Measurements from ENCODE around the gene TAL2. TPM values are rescaled to one million over a fixed set of nuclear protein-coding genes. Genes with fewer than 3 reads are reported as not detected.

TAL2 gene
- total RNA-seq, 2 experiments from 2014 or later, result not detected

GRCh38 chr9:105632807-105633206 lies 29.4 kb upstream of the TAL2 start:
- no peak overlapping the region for H3K27ac ChIP-seq (ENCODE audit: low read depth, low read length, poor library complexity, severe bottlenecking)
- POLR2A ChIA-PET, result no interaction called here
- H2AFZ ChIP-seq (ENCODE audit: low read length), result no peak overlapping the region
- TF ChIP-seq CTCF (conservative IDR thresholded peaks at IDR 0.05; ENCODE audit: low read length) (no peak), EZH2phosphoT487 (IDR thresholded peaks at IDR 0.05; ENCODE audit: borderline replicate concordance, low read depth, low read length) (no peak)
- H3K4me1 ChIP-seq (ENCODE audit: insufficient read depth, low read length, poor library complexity, severe bottlenecking), result no peaks in the 10 kb centered on the region
- no peaks in the 10 kb centered on the region for H3K36me3 ChIP-seq (ENCODE audit: insufficient read depth, low read length)
- BruUV-seq (replicated peaks), result no TSS peak
- CTCF ChIA-PET (ENCODE audit: unreplicated experiment), result no interaction called here
- H3K4me3 ChIP-seq (ENCODE audit: low read depth, low read length, poor library complexity, severe bottlenecking), result no peak overlapping the region
- no peaks in the 10 kb centered on the region for H4K20me1 ChIP-seq (ENCODE audit: insufficient read depth, low read length)
- intact Hi-C loops (cut with micrococcal nuclease; ENCODE audit: unreplicated experiment), result no loop called here
- no peaks in the 10 kb centered on the region for H3K79me2 ChIP-seq (ENCODE audit: insufficient read depth, low read depth, low read length)
- H3K9me2 ChIP-seq (ENCODE audit: insufficient read depth, low read length), result no peaks in the 10 kb centered on the region
- H3K9me3 ChIP-seq (ENCODE audit: low read length), result no peaks in the 10 kb centered on the region
- DNase-seq (ENCODE audit: low spot score), result no peak
- H3K4me2 ChIP-seq (ENCODE audit: low read length), result no peak overlapping the region

- Histone ChIP-seq H3K4me1 (ENCODE audit: insufficient read depth, low read length, poor library complexity, severe bottlenecking) (no peaks in the 10 kb centered on the region), H3K79me2 (ENCODE audit: insufficient read depth, low read depth, low read length) (no peaks in the 10 kb centered on the region), H3K36me3 (ENCODE audit: insufficient read depth, low read length) (no peaks in the 10 kb centered on the region), H2AFZ (ENCODE audit: low read length) (no peak overlapping the region), H3K4me2 (ENCODE audit: low read length) (no peak overlapping the region), H3K27ac (ENCODE audit: low read depth, low read length, poor library complexity, severe bottlenecking) (no peak overlapping the region), H3K4me3 (ENCODE audit: low read depth, low read length, poor library complexity, severe bottlenecking) (no peak overlapping the region), H3K9me3 (ENCODE audit: low read length) (no peaks in the 10 kb centered on the region), H4K20me1 (ENCODE audit: insufficient read depth, low read length) (no peaks in the 10 kb centered on the region), H3K9me2 (ENCODE audit: insufficient read depth, low read length) (no peaks in the 10 kb centered on the region)
- no peak for TF ChIP-seq CTCF (conservative IDR thresholded peaks at IDR 0.05; ENCODE audit: low read length)
- ChIA-PET POLR2A (interaction anchor here (0.5 to 0.7 kb wide), 2 partner anchors 953 to 1112 kb away, joined by 3 read pairs; no protein-coding TSS in a partner anchor), CTCF (ENCODE audit: unreplicated experiment) (no interaction called here)
- no TSS peak for BruUV-seq (replicated peaks)
- no peak for DNase-seq (ENCODE audit: low spot score)
- intact Hi-C loops (cut with micrococcal nuclease; ENCODE audit: unreplicated experiment), result no loop called here
These were observed 28.8 kb upstream of the TAL2 start for GRCh38 chr9:105633411-105633810.

GRCh38 chr9:105636331-105636730 lies 25.9 kb upstream of the TAL2 start:
- Histone ChIP-seq H2AFZ (ENCODE audit: low read length) (no peak overlapping the region), H3K4me1 (ENCODE audit: insufficient read depth, low read length, poor library complexity, severe bottlenecking) (no peaks in the 10 kb centered on the region), H4K20me1 (ENCODE audit: insufficient read depth, low read length) (no peaks in the 10 kb centered on the region), H3K4me3 (ENCODE audit: low read depth, low read length, poor library complexity, severe bottlenecking) (no peak overlapping the region), H3K36me3 (ENCODE audit: insufficient read depth, low read length) (no peaks in the 10 kb centered on the region), H3K27ac (ENCODE audit: low read depth, low read length, poor library complexity, severe bottlenecking) (no peak overlapping the region), H3K9me2 (ENCODE audit: insufficient read depth, low read length) (no peaks in the 10 kb centered on the region), H3K9me3 (ENCODE audit: low read length) (no peaks in the 10 kb centered on the region), H3K4me2 (ENCODE audit: low read length) (no peak overlapping the region), H3K79me2 (ENCODE audit: insufficient read depth, low read depth, low read length) (no peaks in the 10 kb centered on the region)
- intact Hi-C loops (cut with micrococcal nuclease; ENCODE audit: unreplicated experiment), result no loop called here
- no TSS peak for BruUV-seq (replicated peaks)
- POLR2A ChIA-PET, result interaction anchor here (0.6 to 1.2 kb wide), 5 partner anchors 9 to 34 kb away, joined by 3 to 7 read pairs (median 3); no protein-coding TSS in a partner anchor
- no peak for DNase-seq (ENCODE audit: low spot score)
- TF ChIP-seq CTCF (conservative IDR thresholded peaks at IDR 0.05; ENCODE audit: low read length) (no peak), EZH2phosphoT487 (IDR thresholded peaks at IDR 0.05; ENCODE audit: borderline replicate concordance, low read depth, low read length) (no peak)
- CTCF ChIA-PET (ENCODE audit: unreplicated experiment), result no interaction called here

Measured in OCI-LY7 (cell line).